Posterior vena cava (tissue), 2 donors: ENCODE data around the gene NMBR. TPM values are rescaled to one million over a fixed set of nuclear protein-coding genes. Genes with fewer than 3 reads are reported as not detected.
"Not testable (repeated sequence)": the region's sequence is repeated elsewhere in the genome, so short reads cannot be mapped to it uniquely, and the experiment has no call there.

Source experiments
- DNase-seq: peaks from one replicate; pipeline ENCODE4 v3.0.0-alpha.2; 2020; ENCODE audit warnings: low spot score
- intact Hi-C, 2 donors: fragments of 100-400 bp; cut with DNase I; formaldehyde crosslinking; loops; one replicate each; pipeline versions ENCODE4 v1.14.1 to v1.14.2; 2022 to 2023
- long read RNA-seq, 2 donors: library from polyadenylated mRNA; unstranded; transcript quantifications; one replicate each; pipeline ENCODE4 v2.0.0, GENCODE V29; 2020 to 2021
- total RNA-seq, 2 donors: library from RNA; stranded (reverse); fragmentation: NEBNext Ultra II Directional; extraction: Animal tissue kit (Norgen Biotek cat#: 25700); gene quantifications; one replicate each; pipeline ENCODE4 v1.2.1, GENCODE V29; 2021
- donor health status: DM: yes; HTN: yes; CAD: no.
- donor health status: DM: yes; HTN: yes; CAD: no.

The NMBR gene
- total RNA-seq = not detected
- long read RNA-seq, donor 1, partial matches to known transcripts = 0 of 1 reads
- long read RNA-seq, donor 1, other reads (novel, unspliced or antisense) = 1 of 1 reads
- long read RNA-seq, donor 2 = 0 reads

DNA sequence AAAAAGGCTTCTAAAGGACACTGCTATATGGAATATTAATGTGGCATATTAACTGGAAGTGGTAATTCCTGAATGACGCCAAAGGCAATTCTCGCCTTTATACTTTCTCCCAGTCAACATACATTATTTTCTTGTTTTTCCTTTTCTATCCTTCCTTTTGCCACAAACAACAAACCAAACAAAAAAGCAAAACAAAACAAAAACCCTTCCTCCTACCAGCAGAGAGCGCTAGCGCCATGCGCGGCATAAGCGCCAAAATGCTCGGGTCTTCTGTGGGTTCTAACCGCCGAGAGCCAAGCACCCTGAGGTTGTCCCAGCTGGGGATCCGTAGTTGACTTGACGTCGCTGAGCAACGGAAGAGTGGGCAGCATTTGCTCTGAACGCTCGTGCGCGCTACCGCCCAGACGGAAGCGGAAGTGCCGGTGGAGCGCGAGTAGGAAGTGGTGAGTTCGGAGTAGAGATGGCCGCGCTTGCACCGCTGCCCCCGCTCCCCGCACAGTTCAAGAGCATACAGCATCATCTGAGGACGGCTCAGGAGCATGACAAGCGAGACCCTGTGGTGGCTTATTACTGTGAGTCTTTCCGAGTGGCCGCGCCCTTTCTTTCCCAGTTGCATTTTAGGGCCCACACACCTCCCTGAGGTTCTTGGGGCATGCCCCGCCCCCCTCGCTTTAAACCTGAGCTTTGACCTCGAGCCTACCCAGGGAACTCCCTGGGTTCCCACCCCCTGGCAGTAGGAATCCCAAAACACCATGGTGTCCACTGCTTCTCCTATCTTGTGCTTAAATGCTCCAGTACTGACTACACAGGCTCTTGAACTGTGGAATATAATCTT, at the start of gene NMBR, which contains the start of gene VTA1:
Gene NMBR (minus strand): TSS at position 295 of the 835 bp plus-strand sequence. CDS start 58,464 bp downstream, outside the sequence.
Gene VTA1 (plus strand): TSS at position 436 of the 835 bp plus-strand sequence. CDS start 25 bp downstream, at position 461.
- peak; percentile 99 for DNase-seq

DNA sequence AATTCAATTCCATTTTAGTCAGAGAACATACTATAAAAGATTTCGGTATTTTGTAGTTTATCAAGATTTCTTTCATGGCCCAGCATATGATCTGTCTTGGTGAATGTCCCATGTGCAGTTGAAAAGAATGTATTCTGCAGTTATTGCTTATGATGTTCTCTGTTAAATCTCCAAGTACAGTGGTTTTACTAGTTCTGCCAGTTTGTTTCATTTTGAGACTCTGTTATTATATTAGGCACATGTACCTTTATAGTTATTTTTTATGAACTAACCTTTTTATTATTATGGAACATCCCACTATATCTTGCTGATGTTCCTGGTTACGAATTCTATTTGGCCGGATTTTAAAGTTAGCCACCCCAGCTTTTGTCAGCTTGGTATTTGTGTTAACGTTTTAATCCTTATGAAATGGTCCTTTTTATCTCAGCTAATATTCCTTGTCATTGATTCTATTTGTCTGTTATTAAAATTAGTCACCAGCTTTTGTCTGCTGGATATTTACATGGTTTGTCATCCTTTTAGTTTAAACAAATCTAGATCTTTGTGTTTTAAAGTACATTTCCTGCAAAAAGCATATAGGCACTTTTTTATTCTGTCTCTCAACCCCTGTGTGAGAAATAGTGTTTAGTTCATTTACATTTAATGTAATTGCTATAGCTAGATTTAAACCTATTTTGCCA, 49.1 kb upstream of the NMBR start:
- DNase-seq = no peak
- intact Hi-C loops = no loop called here

More for the DNA sequence above, at the start of gene NMBR, which contains the start of gene VTA1:
- intact Hi-C loops = loop anchor here in 1 of 2 donors (10.0 kb wide), 1 partner anchor 238 kb away; no protein-coding TSS in a partner anchor

DNA sequence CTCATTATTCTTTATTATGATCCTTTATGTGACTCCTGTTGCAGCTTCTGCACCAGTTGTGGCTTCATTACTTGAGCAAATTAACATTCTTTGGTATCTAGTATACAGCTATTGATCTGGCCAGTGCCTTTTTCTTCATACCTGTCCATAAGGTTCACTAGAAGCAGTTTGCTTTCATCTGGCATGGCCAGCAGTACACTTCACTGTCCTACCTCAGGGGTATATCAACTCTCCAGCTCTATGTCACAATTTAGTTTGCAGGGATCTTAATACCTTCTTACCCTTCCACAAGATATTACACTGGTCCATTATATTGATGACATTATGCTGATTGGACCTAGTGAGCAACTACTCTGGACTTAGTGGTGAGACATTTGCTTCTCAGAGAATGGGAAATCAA, 46.7 kb upstream of the NMBR start:
- DNase-seq = no peak
- intact Hi-C loops = no loop called here

DNA sequence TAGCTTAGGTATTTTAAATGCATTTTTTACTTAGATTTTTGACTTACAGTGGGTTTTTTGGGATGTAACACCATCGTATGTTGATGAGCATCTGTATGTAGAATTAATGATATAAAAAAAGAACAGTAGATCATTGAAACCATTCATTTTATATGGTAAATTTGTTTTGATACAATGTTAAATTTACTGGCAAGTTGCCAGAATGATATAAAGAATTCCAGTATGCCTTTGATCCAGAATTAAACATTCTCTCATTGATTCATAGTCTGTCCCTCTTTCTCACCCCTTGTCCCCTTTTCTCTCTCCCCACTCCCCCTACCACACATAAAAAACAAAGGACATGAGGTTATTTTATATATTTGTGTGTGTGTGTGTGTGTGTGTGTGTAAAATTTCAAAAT, 45.4 kb upstream of the NMBR start:
- intact Hi-C loops = no loop called here
- no peak for DNase-seq

DNA sequence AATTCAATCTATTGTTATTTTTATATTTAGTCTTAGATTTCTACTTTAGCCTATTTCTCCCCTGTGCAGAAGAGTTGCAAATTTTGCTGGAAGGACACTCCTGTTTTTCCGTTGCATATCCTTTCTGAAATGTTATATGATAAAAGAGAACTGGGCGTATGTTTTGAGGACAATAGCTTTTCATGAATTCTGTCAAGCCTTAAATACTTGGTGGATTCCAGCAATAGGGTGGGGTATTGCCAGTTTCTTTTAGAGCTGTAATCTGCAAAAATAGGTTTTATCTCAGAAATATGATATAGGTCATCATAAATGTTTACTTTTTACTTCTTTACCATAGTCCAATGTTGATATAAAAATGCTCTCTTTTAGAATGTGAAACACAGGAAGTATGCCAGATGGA, 42.1 kb upstream of the NMBR start:
- intact Hi-C loops = no loop called here
- no peak for DNase-seq

DNA sequence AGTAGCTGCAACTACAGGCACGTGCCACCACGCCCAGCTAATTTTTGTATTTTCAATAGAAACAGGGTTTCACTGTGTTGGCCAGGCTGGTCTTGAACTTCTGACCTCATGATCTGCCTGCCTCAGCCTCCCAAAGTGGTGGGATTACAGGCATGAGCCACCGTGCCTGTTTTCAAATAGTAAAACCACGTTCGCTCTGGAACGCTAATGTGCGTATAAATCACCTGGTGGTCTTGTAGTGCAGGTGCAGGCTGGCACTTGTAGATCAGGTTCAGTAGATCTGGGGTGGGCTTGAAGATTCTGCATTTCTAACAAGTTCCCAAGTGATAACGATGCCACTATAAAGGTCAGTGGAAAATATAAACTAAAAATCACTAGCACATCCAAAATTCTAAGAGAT, 41.4 kb upstream of the NMBR start:
- DNase-seq, intact Hi-C loops: not testable (repeated sequence)

DNA sequence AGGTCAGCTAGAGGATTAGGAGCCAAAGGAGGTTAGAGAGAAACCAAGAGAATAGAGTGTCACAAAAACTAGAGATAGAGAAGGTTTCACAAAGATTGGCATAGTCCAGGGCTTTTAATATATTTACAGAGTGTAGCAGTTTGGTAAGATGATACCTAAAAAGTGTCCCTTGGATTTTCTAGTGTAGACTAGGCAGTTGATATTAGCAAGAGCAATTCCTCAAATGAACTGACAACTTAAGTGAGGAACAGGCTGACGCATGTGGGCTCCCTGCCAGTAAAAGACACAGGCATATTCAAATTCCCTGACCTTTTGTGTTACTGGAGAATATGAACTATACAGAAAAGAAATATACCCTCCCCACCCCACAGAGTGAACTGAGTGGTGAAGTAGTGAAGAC, 40.3 kb upstream of the NMBR start:
- DNase-seq = peak; percentile 72
- intact Hi-C loops = no loop called here

DNA sequence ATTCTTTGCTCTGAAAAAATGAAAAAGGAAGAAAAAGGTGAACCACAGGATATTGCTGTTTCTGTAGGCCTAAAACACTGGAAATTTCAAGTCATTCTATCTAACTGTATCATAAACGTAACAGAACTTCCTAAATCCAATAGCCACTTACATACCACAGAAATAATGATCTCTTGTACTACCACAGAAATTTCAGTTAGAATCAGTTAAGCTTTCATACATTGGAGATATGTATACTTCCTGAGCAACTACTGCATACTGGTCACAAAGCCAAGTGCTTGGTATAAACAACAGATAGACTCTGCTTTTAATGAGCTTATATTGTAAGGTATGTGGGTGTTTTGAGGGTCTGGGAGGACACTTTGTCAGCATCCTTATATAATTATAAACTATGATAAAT, 38.7 kb upstream of the NMBR start:
- intact Hi-C loops = no loop called here
- DNase-seq = no peak

DNA sequence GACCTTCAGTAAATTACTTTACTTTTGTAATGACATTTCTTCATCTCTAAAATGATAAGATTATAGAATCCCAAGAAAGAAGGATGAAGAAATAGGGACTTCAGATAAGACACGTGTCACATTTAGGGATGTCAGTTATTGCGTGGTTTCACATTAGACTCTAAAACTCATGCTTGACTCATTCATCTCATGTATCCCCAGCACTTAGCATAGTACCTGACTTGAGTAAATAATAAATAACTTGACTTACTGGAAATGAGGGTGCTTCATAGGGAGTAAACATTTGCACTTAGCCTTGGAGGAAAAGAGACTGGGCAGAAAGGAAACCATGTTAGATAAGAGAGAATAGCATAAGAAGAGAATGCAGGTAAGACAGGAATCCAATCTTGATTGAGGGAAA, 37.4 kb upstream of the NMBR start:
- intact Hi-C loops = no loop called here
- no peak for DNase-seq

DNA sequence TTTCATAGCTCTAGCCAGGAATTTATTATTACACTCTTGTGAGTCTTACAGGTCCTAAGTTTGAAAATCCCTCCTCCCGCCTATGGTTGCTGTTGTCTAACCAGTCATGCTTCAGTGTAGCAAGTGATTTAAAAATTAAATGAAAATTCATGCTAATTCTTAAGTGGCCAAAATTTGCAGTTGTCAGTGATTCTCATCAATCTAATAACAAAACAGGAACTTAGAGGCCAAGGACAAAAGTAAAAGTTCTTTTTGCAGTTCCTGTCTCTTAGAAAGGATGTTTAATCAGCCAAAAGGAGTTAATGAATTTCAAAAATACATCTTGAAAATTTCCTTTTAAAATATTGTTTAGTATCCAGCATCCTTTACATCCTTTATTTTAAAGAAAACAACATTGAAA, 36.4 kb upstream of the NMBR start:
- DNase-seq = no peak
- intact Hi-C loops = no loop called here

DNA sequence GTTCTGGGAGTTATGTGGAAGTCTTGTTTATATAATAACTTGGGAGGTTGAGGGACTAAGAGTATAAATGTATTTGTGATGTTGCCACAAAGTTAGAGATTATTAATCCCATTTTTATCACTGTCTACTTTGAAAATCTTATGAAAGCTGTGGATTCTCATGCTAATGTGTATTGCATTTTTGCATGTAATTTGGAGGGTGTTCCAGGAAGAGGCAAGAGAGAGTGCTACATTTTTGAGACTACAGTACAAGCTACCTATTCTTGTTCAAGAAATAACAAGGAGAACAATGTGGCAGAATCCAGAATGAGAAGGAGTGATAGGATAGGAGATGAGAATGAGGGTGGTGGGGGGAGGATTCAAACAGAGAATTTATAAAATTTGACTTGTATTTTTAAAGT, 35.1 kb upstream of the NMBR start:
- intact Hi-C loops = no loop called here
- no peak for DNase-seq

DNA sequence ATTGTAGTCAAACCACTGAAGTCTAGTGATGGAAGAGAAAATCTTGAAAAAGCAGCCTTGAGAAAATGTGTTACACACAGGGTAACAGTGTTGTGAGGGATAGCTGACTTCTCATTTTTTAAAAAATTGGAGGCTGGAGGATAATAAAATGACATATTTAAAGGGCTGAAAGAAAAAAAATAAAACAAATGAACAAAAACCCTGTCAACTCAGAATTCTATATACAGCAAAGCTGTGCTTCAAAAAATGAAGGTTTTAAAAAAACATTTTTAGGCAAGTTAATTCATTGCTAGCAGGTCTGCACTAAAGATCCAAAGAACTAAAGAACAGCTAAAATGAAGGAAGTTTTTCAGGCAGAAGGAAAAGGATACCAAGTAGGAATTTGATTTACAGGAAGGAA, 31.2 kb upstream of the NMBR start:
- intact Hi-C loops = no loop called here
- no peak for DNase-seq

DNA sequence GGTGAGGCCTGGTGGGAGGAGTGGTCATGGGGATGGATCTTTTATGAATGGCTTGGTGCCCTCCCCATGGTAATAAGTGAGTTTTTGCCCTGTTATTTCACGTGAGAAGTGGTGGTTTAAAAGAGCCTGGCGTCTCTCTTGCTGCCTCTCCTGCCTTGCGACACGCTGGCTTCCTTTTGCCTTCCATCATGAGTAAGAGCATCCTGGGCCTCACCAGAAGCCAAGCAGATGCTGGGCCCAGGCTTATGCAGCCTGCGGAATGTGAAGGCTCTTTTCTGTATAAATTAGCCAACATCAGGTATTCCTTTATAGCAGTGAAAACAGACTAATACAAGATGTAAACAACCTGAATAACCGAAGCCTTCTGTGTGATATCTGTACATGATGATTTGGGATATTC, 27.8 kb upstream of the NMBR start:
- intact Hi-C loops = no loop called here
- no peak for DNase-seq

DNA sequence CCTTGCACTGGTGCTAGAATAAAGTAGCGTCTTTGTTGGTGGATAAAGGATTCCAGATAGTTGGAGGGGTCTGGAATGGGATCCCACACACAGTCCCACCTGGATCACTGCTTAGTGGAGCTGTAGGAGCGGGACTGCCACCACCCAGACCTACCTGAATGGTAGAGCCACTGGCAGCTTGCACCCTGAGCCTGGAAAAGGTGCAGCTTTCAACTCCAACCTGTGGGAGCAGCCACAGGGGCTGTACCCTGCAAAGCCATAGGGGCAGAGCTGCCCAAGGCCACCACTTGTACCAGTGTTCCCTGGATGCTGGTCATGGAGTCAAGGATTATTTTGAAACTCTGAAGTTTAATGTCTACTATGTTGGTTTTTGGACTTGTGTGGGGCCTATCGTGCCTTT, 27.1 kb upstream of the NMBR start:
- intact Hi-C loops = no loop called here
- DNase-seq = no peak

DNA sequence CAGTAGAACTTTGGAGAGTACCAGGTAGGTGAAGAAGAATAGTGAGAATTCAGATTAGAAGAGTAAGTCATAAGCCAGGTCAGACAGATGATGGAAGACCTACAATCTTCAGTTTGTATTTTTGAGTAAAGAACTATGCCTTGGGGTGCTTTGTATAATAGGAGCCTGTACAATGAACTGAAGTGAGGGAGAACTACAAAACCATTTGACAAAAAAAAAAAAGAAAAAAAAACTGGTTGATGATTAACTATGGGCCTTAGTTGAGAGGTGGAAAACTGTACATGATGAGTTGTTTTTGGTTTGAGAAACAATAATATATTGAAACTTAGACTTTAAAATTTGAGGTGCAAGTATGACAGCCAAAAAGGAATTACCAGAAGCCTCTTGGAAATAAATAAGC, 25.8 kb upstream of the NMBR start:
- DNase-seq = no peak
- intact Hi-C loops = no loop called here

DNA sequence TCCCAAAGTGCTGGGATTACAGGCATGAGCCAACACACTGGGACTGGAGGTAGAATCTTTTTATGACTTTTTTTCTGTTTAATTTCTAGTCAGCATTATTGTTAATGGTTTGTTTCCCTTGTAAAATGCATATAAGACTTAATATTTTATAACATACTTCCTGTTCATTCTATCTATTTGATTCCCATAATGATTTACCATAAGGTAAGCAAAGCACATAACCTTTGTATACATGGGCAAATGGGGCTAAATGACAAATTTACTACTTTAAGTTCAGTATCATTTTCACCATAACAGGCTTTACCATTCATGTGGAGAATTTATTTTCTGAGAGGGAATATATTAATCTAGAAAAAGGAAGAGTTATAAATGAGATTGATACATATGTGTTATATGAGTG, 24.4 kb upstream of the NMBR start:
- no peak for DNase-seq
- intact Hi-C loops = no loop called here

DNA sequence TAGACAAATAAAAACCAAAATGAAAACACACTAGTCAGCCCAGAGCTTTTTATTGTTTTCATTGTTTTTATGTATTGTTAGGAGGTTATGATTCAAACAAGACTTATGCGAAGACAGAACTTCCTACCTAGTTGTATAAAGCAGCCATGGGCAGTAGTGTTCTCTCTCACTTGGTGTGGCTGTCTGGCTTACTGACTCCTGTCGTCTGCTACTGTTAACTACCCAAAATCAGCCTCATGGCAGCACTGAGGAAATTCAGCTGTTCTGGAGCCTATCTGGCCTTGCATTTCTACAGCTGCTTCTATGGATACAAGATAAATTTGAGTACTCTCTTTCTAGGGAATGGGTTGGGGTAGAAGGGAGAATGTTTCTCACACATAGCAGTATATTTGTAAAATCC, 20.6 kb upstream of the NMBR start:
- no peak for DNase-seq
- intact Hi-C loops = no loop called here

DNA sequence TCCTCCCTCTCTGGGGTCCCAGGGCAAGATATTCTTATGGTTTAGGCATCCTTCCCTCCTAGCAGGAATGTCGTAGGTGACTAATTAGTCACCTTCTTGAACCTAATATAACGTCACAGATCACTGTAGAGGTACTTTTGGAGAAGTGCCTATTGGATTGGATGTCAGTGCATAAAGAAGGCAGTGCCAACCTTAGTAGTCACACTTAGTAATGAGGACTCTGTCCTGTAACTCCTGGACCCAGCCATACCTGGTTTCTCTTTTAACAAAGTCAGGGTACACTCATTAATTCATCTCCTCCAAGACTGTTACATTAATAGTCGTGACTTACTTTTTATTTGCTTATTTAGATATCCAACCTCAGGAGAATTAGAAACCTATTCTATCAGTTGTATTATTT, 20.1 kb upstream of the NMBR start:
- intact Hi-C loops = no loop called here
- DNase-seq = no peak

DNA sequence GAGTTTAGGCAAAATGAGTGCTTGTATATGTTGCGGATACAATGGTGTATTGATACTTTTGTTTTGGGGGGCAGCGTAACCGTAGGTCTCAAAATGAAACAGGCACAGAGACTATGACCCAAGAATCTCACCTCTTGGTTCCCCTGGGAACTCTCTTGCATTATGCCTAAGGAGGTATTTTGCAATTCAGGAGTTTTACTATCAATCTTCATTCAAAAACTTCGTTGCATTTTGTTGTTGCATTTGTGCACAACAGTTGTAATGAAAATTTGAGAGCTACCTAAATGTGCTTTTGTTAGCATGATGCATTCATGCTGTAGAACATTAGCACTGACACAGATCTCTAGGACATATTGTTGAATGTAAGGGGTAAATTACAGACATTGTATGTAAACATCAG, 18.3 kb upstream of the NMBR start:
- intact Hi-C loops = no loop called here
- no peak for DNase-seq

DNA sequence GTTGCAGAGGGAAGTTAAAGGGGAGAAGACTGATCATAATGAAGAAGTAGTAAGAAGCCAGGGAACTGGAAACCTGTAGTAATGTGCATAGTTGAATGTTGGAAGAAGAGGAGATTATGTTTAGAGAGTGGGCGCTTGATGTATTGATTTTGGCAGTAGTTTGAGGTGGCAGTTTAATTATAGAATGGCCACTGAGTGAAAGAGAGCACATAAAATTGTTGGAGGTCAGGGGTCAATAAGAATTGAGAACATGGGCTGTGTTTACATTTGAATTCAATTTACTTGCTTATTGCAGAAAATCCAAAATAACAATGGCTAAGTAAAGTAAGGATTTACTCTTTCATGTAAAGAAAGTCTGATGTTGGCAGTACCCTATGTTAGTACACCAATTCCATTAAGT, 15.9 kb upstream of the NMBR start:
- intact Hi-C loops = no loop called here
- DNase-seq = no peak

DNA sequence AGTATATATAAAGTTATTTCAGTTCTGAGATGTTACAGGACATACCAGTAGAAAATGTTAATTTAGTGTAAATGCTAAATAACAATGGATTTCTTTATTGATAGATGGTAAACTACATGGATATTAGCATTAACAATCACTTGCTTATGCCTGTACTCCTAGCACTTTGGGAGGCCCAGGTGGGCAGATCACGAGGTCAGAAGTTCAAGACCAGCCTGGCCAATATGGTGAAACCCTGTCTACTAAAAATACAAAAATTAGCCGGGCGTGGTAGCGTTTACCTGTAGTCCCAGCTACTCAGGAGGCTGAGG, 9.8 kb upstream of the NMBR start:
- intact Hi-C loops, DNase-seq: not testable (repeated sequence)
